ENCODE measurements around the gene COA8. TPM values are rescaled to one million over a fixed set of nuclear protein-coding genes. Genes with fewer than 3 reads are reported as not detected.

Gene COA8
- total and polyA plus RNA-seq, 2 of the 8 experiments (the other 6 are each of a cell fraction or from before 2014, with no cell fraction given): 7.1 to 35.5 TPM

DNA sequence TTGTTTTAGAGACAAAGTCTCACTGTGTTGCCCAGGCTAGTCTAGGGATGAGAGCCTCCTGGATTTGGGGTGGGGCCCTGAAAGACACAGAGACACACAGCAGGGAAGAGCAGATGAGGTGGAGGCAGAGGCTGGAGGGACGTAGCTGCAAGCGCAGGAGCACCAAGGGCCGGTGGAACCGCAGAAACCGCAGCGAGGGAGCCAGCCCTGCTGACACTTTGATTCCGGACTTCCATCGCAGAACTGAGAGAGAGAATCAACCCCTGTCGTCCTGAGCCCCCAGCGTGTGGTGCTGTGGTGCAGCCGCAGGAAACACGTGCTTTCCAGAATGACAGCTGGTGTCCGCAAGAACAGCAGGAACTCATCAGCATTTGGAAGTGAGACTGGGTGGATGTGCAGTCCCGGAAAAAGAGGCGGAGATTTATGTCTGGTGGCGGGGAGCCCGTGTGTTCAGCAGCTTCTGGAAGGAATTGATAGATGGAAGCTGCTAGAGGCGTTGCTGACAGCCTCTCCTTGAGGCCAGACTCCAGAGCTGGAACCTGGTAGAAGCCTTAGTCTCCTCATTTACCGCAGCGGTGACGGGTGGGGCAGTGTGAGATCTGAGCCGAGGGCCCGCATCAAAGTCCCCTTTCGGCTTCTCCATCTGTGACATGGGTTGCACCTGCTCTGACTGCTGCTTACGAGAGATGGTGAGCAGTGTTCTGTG, 44.4 kb downstream of the COA8 start (continued):
- TF ChIP-seq, protein P1, sequence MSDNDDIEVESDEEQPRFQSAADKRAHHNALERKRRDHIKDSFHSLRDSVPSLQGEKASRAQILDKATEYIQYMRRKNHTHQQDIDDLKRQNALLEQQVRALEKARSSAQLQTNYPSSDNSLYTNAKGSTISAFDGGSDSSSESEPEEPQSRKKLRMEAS (IDR thresholded peaks at IDR 0.05): peak; percentile 96
- TF ChIP-seq TBP (IDR thresholded peaks at IDR 0.05; ENCODE audit: low read depth, low read length): no peak
- TF ChIP-seq POLR2A (IDR thresholded peaks at IDR 0.05; ENCODE audit: control extremely low read depth in 1 of 2, low read depth in 2 of 2, low read length in 2 of 2): no peak

All from H1 (cell line).